ENCODE data around the gene WIF1.

The WIF1 gene

GRCh38 chr12:65125247-65125646, 4.1 kb upstream of the WIF1 start:
- no peak for TF ChIP-seq CTCF (IDR thresholded peaks at IDR 0.05; ENCODE audit: low read depth, low read length, missing control alignments)
- no peak overlapping the region for H3K4me3 ChIP-seq (ENCODE audit: low read depth, low read length)
- in situ Hi-C loops (cut with HindIII; ENCODE audit: low sequenced_read_pairs) = no loop called here
- no peak for DNase-seq (ENCODE audit: low read depth)

GRCh38 chr12:65123435-65124063, 2.4 kb upstream of the WIF1 start:
- peak; percentile 12 for DNase-seq (ENCODE audit: low read depth)

GRCh38 chr12:65122703-65123102, 1.6 kb upstream of the WIF1 start:
- no peak for DNase-seq (ENCODE audit: low read depth)
- TF ChIP-seq CTCF (IDR thresholded peaks at IDR 0.05; ENCODE audit: low read depth, low read length, missing control alignments) = no peak
- in situ Hi-C loops (cut with HindIII; ENCODE audit: low sequenced_read_pairs) = no loop called here
- H3K4me3 ChIP-seq (ENCODE audit: low read depth, low read length) = no peak overlapping the region

More at GRCh38 chr12:65123435-65124063, 2.4 kb upstream of the WIF1 start:
- H3K4me3 ChIP-seq (ENCODE audit: low read depth, low read length) = no peak overlapping the region
- TF ChIP-seq CTCF (IDR thresholded peaks at IDR 0.05; ENCODE audit: low read depth, low read length, missing control alignments) = peak; percentile 70
- in situ Hi-C loops (cut with HindIII; ENCODE audit: low sequenced_read_pairs) = no loop called here

- DNase-seq (ENCODE audit: low read depth) = no peak
- no peak for TF ChIP-seq CTCF (IDR thresholded peaks at IDR 0.05; ENCODE audit: low read depth, low read length, missing control alignments)
- H3K4me3 ChIP-seq (ENCODE audit: low read depth, low read length) = no peak overlapping the region
- in situ Hi-C loops (cut with HindIII; ENCODE audit: low sequenced_read_pairs) = no loop called here
Observed at GRCh38 chr12:65121956-65122469, 908 bp upstream of the WIF1 start.

GRCh38 chr12:65119063-65119462, 2.0 kb downstream of the WIF1 start:
- in situ Hi-C loops (cut with HindIII; ENCODE audit: low sequenced_read_pairs) = no loop called here
- DNase-seq (ENCODE audit: low read depth) = no peak
- no peak overlapping the region for H3K4me3 ChIP-seq (ENCODE audit: low read depth, low read length)
- no peak for TF ChIP-seq CTCF (IDR thresholded peaks at IDR 0.05; ENCODE audit: low read depth, low read length, missing control alignments)

GRCh38 chr12:65113621-65114035, 7.5 kb downstream of the WIF1 start:
- no peak for DNase-seq (ENCODE audit: low read depth)
- no peak for TF ChIP-seq CTCF (IDR thresholded peaks at IDR 0.05; ENCODE audit: low read depth, low read length, missing control alignments)
- no peak overlapping the region for H3K4me3 ChIP-seq (ENCODE audit: low read depth, low read length)
- in situ Hi-C loops (cut with HindIII; ENCODE audit: low sequenced_read_pairs) = no loop called here

Data from astrocyte of the cerebellum (primary cell).